Mesodermal cell (in vitro differentiated cells): ENCODE measurements around the gene HIC2.
"Not testable (repeated sequence)": the region's sequence is repeated elsewhere in the genome, so short reads cannot be mapped to it uniquely, and the experiment has no call there.

Experiments
- H3K27ac ChIP-seq: 2 replicates; pipeline ENCODE4 v1.7.0; 2013; ENCODE audit warnings: mild to moderate bottlenecking, low read depth, low read length, moderate library complexity; ENCODE audit not compliant: severe bottlenecking
- H3K36me3 ChIP-seq: 2 replicates; pipeline ENCODE4 v1.7.1; 2013; ENCODE audit warnings: mild to moderate bottlenecking, low read length, moderate library complexity; ENCODE audit not compliant: control insufficient read depth, insufficient read depth
- H3K4me1 ChIP-seq: one replicate; pipeline ENCODE4 v1.7.1; 2013; ENCODE audit warnings: mild to moderate bottlenecking, low read length; ENCODE audit not compliant: insufficient read depth, control insufficient read depth, poor library complexity, severe bottlenecking
- H3K4me3 ChIP-seq: 2 replicates; pipeline ENCODE4 v1.7.0; 2013; ENCODE audit warnings: low read length, control low read depth, mild to moderate bottlenecking; ENCODE audit not compliant: insufficient read depth, poor library complexity, severe bottlenecking; ENCODE audit errors: extremely low read depth
- H3K9me3 ChIP-seq: 2 replicates; pipeline ENCODE4 v1.7.1; 2013; ENCODE audit warnings: mild to moderate bottlenecking, low read length, moderate library complexity; ENCODE audit not compliant: control insufficient read depth
- WGBS, 2 experiments: methylation state at CpG; one replicate each; pipeline ENCODE4 v1.1.5; 2013; ENCODE audit warnings: missing lambda C conversion rate in 2 of 2; ENCODE audit not compliant: insufficient coverage in 2 of 2; 5-methylcytosine and 5-hydroxymethylcytosine counted together

The HIC2 gene

GRCh38 chr22:21484039-21484438 lies 66.9 kb downstream of the HIC2 start:
- H3K4me1 ChIP-seq, H3K4me3 ChIP-seq, H3K9me3 ChIP-seq, H3K36me3 ChIP-seq, H3K27ac ChIP-seq: not testable (repeated sequence)
- WGBS, 2 experiments: no CpG with 5 or more reads among the region's 14 CpGs

GRCh38 chr22:21487723-21488122 lies 70.6 kb downstream of the HIC2 start:
- no CpG with 5 or more reads among the region's 17 CpGs for WGBS, 2 experiments
- H3K36me3 ChIP-seq, H3K4me3 ChIP-seq, H3K9me3 ChIP-seq, H3K27ac ChIP-seq, H3K4me1 ChIP-seq: not testable (repeated sequence)

- not testable (repeated sequence) for H3K27ac ChIP-seq, H3K36me3 ChIP-seq, H3K9me3 ChIP-seq, H3K4me1 ChIP-seq, H3K4me3 ChIP-seq
- WGBS, 2 experiments: no CpG with 5 or more reads among the region's 11 CpGs
These were observed 72.0 kb downstream of the HIC2 start for GRCh38 chr22:21489149-21489680.

GRCh38 chr22:21490556-21490955 lies 73.4 kb downstream of the HIC2 start:
- not testable (repeated sequence) for H3K4me3 ChIP-seq, H3K4me1 ChIP-seq
- no CpG with 5 or more reads among the region's 6 CpGs for WGBS, 2 experiments

GRCh38 chr22:21492271-21492670 lies 75.1 kb downstream of the HIC2 start:
- not testable (repeated sequence) for H3K4me1 ChIP-seq, H3K9me3 ChIP-seq, H3K36me3 ChIP-seq, H3K4me3 ChIP-seq, H3K27ac ChIP-seq
- no CpG with 5 or more reads among the region's 8 CpGs for WGBS, 2 experiments

More at GRCh38 chr22:21490556-21490955, 73.4 kb downstream of the HIC2 start:
- not testable (repeated sequence) for H3K36me3 ChIP-seq, H3K9me3 ChIP-seq, H3K27ac ChIP-seq

GRCh38 chr22:21493789-21494782 lies 76.9 kb downstream of the HIC2 start:
- H3K36me3 ChIP-seq, H3K9me3 ChIP-seq, H3K4me3 ChIP-seq, H3K27ac ChIP-seq, H3K4me1 ChIP-seq: not testable (repeated sequence)
- WGBS, 2 experiments: no CpG with 5 or more reads among the region's 23 CpGs

GRCh38 chr22:21497984-21498383 lies 80.8 kb downstream of the HIC2 start:
- no CpG with 5 or more reads among the region's 4 CpGs for WGBS, 2 experiments
- H3K9me3 ChIP-seq, H3K4me3 ChIP-seq, H3K36me3 ChIP-seq, H3K4me1 ChIP-seq, H3K27ac ChIP-seq: not testable (repeated sequence)

- H3K4me3 ChIP-seq, H3K36me3 ChIP-seq, H3K27ac ChIP-seq, H3K9me3 ChIP-seq, H3K4me1 ChIP-seq: not testable (repeated sequence)
- WGBS, 2 experiments: no CpG with 5 or more reads among the region's 7 CpGs
These were observed 81.3 kb downstream of the HIC2 start for GRCh38 chr22:21498489-21498888.

GRCh38 chr22:21499623-21500506 lies 82.7 kb downstream of the HIC2 start:
- not testable (repeated sequence) for H3K27ac ChIP-seq, H3K4me3 ChIP-seq, H3K36me3 ChIP-seq, H3K4me1 ChIP-seq, H3K9me3 ChIP-seq
- WGBS, 2 experiments: no CpG with 5 or more reads among the region's 16 CpGs
